Measurements from ENCODE around the gene TRHDE. TPM values are rescaled to one million over a fixed set of nuclear protein-coding genes. Genes with fewer than 3 reads are reported as not detected.

Gene TRHDE
- total and polyA plus RNA-seq, 7 donors, result 0.42 to 10.0 (median 2.9) TPM

DNA sequence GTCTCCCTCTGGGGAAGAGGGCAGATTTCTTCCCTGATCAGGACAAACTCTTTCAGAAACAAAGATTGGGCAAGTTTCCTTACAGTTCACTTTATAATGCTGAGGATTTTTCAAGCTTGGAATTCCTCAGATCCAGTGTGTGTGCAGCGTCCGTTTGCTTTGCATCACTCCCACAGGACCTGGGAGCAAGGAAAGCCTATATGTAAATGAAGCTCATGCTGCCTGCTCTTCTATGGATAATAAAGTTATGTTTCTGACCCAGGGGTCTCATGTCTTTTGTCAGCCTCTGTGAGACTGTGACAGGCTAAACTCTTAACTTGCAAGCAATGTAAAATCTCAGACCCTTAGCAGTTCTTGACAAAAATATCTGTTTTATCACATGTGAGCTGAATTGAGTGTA is 41.6 kb downstream of the TRHDE start:
- WGBS, 2 donors, result 21 to 42% methylated on average over 2 of the region's 2 CpGs
- no peak for DNase-seq
- Histone ChIP-seq H3K9me3 (no peaks in the 10 kb centered on the region), H3K27me3 (no peaks in the 10 kb centered on the region), H3K4me1 (no peaks in the 10 kb centered on the region), H3K4me3 (no peak overlapping the region), H3K27ac (no peak overlapping the region), H3K36me3 (no peaks in the 10 kb centered on the region)
- intact Hi-C loops (cut with DNase I), result no loop called here
- TF ChIP-seq EP300 (IDR thresholded peaks at IDR 0.05), result no peak
- TF ChIP-seq, protein P1, sequence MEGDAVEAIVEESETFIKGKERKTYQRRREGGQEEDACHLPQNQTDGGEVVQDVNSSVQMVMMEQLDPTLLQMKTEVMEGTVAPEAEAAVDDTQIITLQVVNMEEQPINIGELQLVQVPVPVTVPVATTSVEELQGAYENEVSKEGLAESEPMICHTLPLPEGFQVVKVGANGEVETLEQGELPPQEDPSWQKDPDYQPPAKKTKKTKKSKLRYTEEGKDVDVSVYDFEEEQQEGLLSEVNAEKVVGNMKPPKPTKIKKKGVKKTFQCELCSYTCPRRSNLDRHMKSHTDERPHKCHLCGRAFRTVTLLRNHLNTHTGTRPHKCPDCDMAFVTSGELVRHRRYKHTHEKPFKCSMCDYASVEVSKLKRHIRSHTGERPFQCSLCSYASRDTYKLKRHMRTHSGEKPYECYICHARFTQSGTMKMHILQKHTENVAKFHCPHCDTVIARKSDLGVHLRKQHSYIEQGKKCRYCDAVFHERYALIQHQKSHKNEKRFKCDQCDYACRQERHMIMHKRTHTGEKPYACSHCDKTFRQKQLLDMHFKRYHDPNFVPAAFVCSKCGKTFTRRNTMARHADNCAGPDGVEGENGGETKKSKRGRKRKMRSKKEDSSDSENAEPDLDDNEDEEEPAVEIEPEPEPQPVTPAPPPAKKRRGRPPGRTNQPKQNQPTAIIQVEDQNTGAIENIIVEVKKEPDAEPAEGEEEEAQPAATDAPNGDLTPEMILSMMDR (IDR thresholded peaks at IDR 0.05), result no peak
- no peak for TF ChIP-seq POLR2AphosphoS5 (IDR thresholded peaks at IDR 0.05)
- TF ChIP-seq POLR2A (IDR thresholded peaks at IDR 0.05), result no peak

DNA sequence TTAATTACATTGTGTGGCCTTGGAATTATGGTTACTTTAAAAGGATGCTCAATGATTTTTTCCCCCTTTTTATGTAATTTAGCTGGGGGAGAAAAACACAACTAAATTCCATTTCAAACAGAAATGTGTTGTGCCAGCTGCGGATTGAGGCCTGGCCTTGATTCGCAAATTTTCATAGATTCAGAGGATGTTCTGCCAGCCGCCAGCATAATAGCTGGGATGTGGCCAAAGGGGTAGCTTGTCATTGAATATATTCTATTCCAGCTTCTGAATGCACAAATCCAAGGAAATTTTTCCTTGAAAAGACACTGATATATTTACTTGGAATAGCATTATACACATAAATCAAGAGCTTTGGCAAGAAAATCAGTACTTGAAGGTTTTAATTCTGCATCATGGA is 43.7 kb downstream of the TRHDE start:
- Histone ChIP-seq H3K4me1 (no peaks in the 10 kb centered on the region), H3K36me3 (no peaks in the 10 kb centered on the region), H3K27ac (no peak overlapping the region), H3K9me3 (no peaks in the 10 kb centered on the region), H3K27me3 (no peaks in the 10 kb centered on the region), H3K4me3 (no peak overlapping the region)
- intact Hi-C loops (cut with DNase I), result no loop called here
- no peak for DNase-seq
- TF ChIP-seq POLR2AphosphoS5 (IDR thresholded peaks at IDR 0.05), result no peak
- no peak for TF ChIP-seq EP300 (IDR thresholded peaks at IDR 0.05)
- no peak for TF ChIP-seq POLR2A (IDR thresholded peaks at IDR 0.05)
- TF ChIP-seq, protein P1 (IDR thresholded peaks at IDR 0.05), result no peak
- WGBS, 2 donors, result 90 to 97% methylated on average over 3 of the region's 3 CpGs

DNA sequence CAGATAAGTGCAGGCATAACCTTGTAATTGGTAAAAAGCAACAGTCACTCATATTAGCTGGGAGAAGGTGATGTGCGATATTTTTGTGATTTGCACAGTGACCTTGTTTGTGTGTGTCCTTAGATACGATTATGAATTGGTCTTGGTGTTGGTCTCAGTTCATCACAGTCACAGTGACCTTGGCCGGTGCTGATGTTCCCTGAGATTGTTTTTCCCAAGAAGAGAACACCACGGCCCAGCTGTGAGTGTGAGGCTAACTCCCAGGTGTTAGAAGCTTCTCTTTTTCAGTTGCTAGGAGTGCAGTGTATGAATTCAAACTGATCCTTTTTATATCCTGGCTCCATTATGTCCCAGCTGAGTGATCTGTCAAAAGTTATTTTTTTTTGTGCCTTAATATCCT is 46.2 kb downstream of the TRHDE start:
- no peaks in the 10 kb centered on the region for H3K36me3 ChIP-seq
- TF ChIP-seq POLR2AphosphoS5 (IDR thresholded peaks at IDR 0.05), result no peak
- no peak for TF ChIP-seq POLR2A (IDR thresholded peaks at IDR 0.05)
- no peak overlapping the region for H3K4me3 ChIP-seq
- DNase-seq, result no peak
- intact Hi-C loops (cut with DNase I), result no loop called here
- no peaks in the 10 kb centered on the region for H3K9me3 ChIP-seq
- H3K4me1 ChIP-seq, result no peaks in the 10 kb centered on the region
- no peak overlapping the region for H3K27ac ChIP-seq
- 79 to 88% methylated on average over 4 of the region's 4 CpGs for WGBS, 2 donors
- no peaks in the 10 kb centered on the region for H3K27me3 ChIP-seq

DNA sequence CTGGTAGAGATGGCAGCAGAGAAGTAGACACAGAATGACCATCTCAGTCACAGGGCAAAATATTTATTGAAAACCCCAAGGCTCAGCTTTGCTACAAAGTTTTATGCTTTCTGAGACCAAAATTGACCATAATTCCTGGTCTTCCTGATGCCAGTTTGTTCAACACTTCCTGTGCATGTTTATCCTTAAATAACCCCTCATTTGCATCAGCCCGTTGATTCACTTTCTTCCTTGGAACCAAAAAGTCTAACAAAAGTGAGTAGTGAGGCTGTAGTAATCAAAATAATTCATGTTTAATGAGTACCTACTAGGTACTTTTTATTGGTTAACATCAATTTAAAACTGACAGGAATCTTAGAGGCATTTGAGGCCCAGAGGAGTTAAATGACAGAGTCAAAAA is 51.7 kb downstream of the TRHDE start:
- Histone ChIP-seq H3K27me3 (no peaks in the 10 kb centered on the region), H3K4me3 (no peak overlapping the region), H3K27ac (no peak overlapping the region), H3K36me3 (no peaks in the 10 kb centered on the region), H3K4me1 (no peaks in the 10 kb centered on the region), H3K9me3 (no peaks in the 10 kb centered on the region)
- intact Hi-C loops (cut with DNase I), result no loop called here
- no peak for DNase-seq
- 75 to 76% methylated on average over 1 of the region's 1 CpG for WGBS, 2 donors
- TF ChIP-seq EP300 (IDR thresholded peaks at IDR 0.05) (no peak), POLR2AphosphoS5 (IDR thresholded peaks at IDR 0.05) (no peak), POLR2A (IDR thresholded peaks at IDR 0.05) (no peak)
- TF ChIP-seq, protein P1 (IDR thresholded peaks at IDR 0.05), result no peak

DNA sequence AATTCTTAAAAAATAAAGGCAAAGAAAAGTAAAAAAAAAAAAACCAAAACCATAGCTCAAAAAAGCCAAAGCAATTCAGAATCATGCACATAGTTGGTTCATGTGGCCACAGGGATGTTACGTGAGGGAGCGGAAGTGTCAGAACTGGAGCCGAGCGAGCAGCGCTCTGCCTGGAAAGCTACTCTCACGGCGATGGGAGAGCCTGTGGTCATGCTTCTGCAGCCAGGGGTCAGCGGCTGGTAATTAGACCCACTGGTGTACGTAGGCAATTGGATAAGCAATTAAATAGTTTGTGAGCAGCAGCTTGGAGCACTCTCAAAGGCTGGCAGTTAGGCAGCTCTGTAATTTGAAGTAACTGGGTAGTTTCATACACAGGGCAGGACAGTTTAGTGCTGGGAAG is 58.1 kb downstream of the TRHDE start:
- Histone ChIP-seq H3K36me3 (no peaks in the 10 kb centered on the region), H3K9me3 (no peaks in the 10 kb centered on the region), H3K4me1 (no peaks in the 10 kb centered on the region), H3K27me3 (no peaks in the 10 kb centered on the region), H3K4me3 (no peak overlapping the region), H3K27ac (no peak overlapping the region)
- no peak for TF ChIP-seq POLR2A (IDR thresholded peaks at IDR 0.05)
- DNase-seq, result no peak
- WGBS, 2 donors, result 33 to 55% methylated on average over 9 of the region's 9 CpGs
- intact Hi-C loops (cut with DNase I), result no loop called here

DNA sequence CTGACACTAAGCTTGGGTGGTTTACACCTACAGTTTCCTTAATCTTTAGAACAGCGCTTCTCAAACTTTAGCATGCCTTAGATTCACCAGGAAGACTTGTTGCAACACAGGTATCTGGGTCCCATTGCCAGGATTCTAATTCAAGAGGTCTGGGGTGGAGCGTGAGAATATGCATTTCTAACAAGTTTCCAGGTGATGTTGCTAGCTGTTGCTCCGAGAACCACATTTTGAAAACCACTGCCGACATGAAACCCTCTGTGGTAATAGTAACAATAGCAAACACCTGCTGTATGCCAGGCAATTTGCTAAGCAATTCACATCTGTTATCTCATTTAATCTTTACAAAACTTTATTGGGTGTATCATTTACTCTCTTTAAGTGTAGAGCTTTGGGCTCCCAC is 58.6 kb downstream of the TRHDE start:
- intact Hi-C loops (cut with DNase I), result no loop called here
- no peak overlapping the region for H3K27ac ChIP-seq
- no peaks in the 10 kb centered on the region for H3K36me3 ChIP-seq
- no peaks in the 10 kb centered on the region for H3K27me3 ChIP-seq
- no peak overlapping the region for H3K4me3 ChIP-seq
- H3K9me3 ChIP-seq, result no peaks in the 10 kb centered on the region
- WGBS, 2 donors, result 71 to 87% methylated on average over 4 of the region's 4 CpGs
- no peaks in the 10 kb centered on the region for H3K4me1 ChIP-seq
- DNase-seq, result no peak
- TF ChIP-seq POLR2A (IDR thresholded peaks at IDR 0.05), result no peak
- no peak for TF ChIP-seq EP300 (IDR thresholded peaks at IDR 0.05)
- no peak for TF ChIP-seq POLR2AphosphoS5 (IDR thresholded peaks at IDR 0.05)
- TF ChIP-seq, protein P1 (IDR thresholded peaks at IDR 0.05), result no peak

Data from sigmoid colon (tissue), 7 donors.